Esophagus squamous epithelium (tissue), 4 donors: ENCODE results near the gene LLPH.

Source experiments
- CTCF ChIP-seq, 6 experiments: fragments of 450-650 bp in 4 of 6; fragments of 200-600 bp in 2 of 6; sonication (generic) in 2 of 6; IDR thresholded peaks; one replicate each; pipeline ENCODE4 v1.5.1; 2016 to 2019; ENCODE audit warnings: antibody characterized with exemption in 6 of 6, mild to moderate bottlenecking in 4 of 6, moderate library complexity in 4 of 6
- POLR2A ChIP-seq, 4 donors: fragments of 450-650 bp; IDR thresholded peaks; one replicate each; pipeline ENCODE4 v1.6.1; 2017; ENCODE audit warnings: antibody characterized with exemption in 4 of 4, mild to moderate bottlenecking in 4 of 4, moderate library complexity in 3 of 4

- TF ChIP-seq CTCF (IDR thresholded peaks at IDR 0.05) (no peak), POLR2A (IDR thresholded peaks at IDR 0.05) (no peak)
Measured at GRCh38 chr12:66072135-66072534, 58.4 kb downstream of the LLPH start.
